ENCODE results near the gene PANK2. TPM values are rescaled to one million over a fixed set of nuclear protein-coding genes. Genes with fewer than 3 reads are reported as not detected.

The PANK2 gene
- total RNA-seq, 1 donor, result 54.9 TPM

GRCh38 chr20:3922223-3922982, 33.2 kb downstream of the PANK2 start:
- H3K4me3 ChIP-seq (ENCODE audit: low read depth, low read length), result no peak overlapping the region
- DNase-seq (ENCODE audit: low read depth), result no peak
- no peak for TF ChIP-seq CTCF (IDR thresholded peaks at IDR 0.05; ENCODE audit: insufficient read depth, low read length)

DNA sequence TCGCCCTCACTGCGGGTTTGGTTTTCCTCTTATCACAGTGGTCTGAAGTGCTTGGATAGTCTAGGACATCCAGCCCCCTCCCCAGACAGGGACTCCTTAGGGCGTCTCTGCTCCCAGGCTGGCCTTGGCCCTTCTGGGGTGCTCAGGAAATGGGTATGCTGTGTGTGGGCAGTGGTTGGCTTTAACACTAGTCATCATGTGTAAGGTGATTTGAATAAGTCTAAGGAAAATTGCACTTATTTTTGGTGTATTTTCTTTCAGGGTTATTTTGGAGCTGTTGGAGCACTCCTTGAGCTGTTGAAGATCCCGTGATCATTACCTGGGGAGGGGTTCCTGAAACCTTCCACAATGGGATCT, 33.8 kb downstream of the PANK2 start:
- TF ChIP-seq CTCF (IDR thresholded peaks at IDR 0.05; ENCODE audit: insufficient read depth, low read length), result no peak
- H3K4me3 ChIP-seq (ENCODE audit: low read depth, low read length), result no peak overlapping the region
- DNase-seq (ENCODE audit: low read depth), result no peak

DNA sequence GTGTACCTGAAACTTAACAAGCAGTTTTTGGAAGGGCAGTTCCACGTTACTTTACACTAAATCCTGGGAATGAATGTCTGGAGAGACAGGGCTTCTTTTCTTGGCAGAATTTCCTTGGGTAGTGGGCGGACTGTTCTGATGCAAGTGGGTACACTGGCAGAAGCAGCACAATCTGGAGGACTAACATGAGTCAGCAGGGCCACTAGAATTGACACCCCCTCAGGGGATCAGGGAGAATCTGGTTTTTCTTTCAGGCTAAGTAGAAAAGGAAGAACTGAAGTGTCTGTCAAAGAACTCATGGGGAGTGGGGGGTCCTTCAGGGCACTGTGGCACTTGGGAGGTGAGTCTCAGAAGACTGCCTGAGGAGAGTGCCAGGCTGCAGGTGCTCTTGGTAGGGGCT, 34.6 kb downstream of the PANK2 start:
- peak; percentile 50 for DNase-seq (ENCODE audit: low read depth)
- H3K4me3 ChIP-seq (ENCODE audit: low read depth, low read length), result no peak overlapping the region
- no peak for TF ChIP-seq CTCF (IDR thresholded peaks at IDR 0.05; ENCODE audit: insufficient read depth, low read length)

DNA sequence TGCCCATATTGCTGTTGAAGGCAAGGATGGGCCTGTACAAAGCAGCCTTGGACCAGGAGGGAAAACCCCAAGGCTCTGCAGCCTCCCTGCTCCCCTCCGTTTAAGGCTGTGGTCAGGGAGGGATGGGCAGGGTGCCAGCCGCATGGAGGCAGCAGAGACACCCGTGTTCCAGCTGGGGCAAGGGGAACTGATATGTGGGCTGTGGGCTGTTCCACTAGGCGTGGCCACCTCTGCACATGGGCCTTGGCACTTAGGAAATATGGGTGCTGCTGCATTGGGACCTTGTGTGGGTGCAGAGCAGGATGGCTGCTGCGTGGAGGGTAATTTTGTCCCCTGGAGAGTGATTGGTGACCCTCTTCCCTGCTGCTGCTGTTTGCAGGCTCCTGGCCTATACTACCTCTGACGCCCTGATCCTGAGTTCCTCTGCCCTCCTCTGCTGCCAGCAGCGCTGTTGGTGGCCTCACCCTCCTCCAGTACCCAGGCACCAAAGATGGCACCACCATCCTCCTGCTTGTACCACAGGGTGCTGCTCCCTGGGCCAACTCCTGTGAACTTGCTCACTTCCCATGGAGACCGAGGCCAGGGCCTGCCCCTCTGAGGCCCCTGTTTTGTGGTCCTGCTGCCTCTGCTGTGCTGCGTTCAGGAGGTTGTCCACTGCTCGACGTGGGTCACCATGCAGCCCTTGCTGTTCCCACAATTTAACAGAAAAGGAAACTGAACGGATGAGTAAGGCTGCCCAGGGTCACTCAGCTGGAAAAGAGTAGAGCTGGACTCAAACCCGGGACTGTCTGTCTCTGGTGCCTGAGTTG, 35.3 kb downstream of the PANK2 start:
- DNase-seq (ENCODE audit: low read depth), result no peak
- no peak overlapping the region for H3K4me3 ChIP-seq (ENCODE audit: low read depth, low read length)
- TF ChIP-seq CTCF (IDR thresholded peaks at IDR 0.05; ENCODE audit: insufficient read depth, low read length), result no peak

DNA sequence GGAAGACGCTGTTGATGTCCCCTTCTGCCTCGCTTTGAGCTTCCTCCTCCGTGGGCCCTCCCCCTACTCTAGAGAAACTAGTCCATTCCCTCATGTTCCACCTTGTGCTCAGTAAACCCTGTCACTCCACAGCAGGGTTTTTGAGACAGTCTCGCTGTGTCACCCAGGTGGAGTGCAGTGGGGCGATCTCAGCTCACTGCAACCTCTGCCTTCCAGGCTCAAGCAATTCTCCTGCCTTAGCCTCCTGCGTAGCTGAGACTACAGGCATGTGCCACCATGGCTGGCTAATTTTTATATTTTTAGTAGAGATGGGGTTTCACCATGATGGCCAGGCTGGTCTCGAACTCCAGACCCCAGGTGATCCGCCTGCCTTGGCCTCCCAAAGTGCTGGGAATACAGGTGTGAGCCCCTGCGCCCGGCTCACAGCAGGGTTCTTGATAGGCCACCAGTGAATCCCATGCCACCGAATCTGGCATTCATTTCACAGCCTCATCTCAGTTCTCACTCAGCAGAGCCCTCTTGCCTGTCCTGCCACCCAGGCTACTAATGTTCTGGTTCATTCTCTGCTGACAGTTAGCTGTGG, 36.0 kb downstream of the PANK2 start:
- no peak for DNase-seq (ENCODE audit: low read depth)
- no peak overlapping the region for H3K4me3 ChIP-seq (ENCODE audit: low read depth, low read length)
- TF ChIP-seq CTCF (IDR thresholded peaks at IDR 0.05; ENCODE audit: insufficient read depth, low read length), result no peak

DNA sequence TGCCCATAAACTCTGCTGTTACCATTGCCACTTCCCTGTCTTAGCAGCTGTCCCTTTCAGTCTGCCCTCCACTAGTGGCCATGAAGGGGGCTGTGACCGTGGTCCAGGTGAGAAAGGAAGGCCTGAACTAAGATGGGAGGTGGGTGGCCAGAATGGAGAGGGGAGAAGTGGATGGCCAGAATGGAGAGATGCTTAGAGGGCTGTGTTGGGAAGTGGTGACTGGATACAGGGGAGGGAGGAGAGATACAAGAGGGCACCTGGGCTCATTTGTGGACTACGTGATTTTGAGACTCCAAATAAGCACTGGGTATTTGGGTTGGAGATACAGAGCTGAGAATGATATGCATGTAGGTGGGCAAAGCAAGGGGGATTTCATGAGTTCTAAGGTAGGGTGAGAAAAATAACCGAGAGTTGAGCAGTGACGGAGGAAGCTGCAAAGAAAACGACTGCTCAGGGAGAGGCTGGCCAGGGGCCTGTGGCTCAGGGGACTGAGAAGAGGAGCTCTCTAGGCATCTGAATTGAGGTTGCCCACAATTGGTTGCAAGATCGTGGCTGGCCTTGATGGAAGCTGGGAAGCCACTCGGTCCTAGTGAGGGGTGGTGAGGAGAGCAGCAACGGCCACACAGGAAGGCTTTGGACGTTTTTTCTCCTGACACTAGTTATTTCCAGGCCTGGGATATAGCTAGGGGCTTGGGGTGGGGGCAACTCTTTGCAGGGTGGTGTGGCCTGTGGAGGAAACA, 36.9 kb downstream of the PANK2 start:
- TF ChIP-seq CTCF (IDR thresholded peaks at IDR 0.05; ENCODE audit: insufficient read depth, low read length), result no peak
- no peak overlapping the region for H3K4me3 ChIP-seq (ENCODE audit: low read depth, low read length)
- no peak for DNase-seq (ENCODE audit: low read depth)

All from fibroblast of the aortic adventitia (primary cell).